Measurements from ENCODE around the gene GPRC5A.
"Not testable (repeated sequence)": the region's sequence is repeated elsewhere in the genome, so short reads cannot be mapped to it uniquely, and the experiment has no call there.

Gene GPRC5A

DNA sequence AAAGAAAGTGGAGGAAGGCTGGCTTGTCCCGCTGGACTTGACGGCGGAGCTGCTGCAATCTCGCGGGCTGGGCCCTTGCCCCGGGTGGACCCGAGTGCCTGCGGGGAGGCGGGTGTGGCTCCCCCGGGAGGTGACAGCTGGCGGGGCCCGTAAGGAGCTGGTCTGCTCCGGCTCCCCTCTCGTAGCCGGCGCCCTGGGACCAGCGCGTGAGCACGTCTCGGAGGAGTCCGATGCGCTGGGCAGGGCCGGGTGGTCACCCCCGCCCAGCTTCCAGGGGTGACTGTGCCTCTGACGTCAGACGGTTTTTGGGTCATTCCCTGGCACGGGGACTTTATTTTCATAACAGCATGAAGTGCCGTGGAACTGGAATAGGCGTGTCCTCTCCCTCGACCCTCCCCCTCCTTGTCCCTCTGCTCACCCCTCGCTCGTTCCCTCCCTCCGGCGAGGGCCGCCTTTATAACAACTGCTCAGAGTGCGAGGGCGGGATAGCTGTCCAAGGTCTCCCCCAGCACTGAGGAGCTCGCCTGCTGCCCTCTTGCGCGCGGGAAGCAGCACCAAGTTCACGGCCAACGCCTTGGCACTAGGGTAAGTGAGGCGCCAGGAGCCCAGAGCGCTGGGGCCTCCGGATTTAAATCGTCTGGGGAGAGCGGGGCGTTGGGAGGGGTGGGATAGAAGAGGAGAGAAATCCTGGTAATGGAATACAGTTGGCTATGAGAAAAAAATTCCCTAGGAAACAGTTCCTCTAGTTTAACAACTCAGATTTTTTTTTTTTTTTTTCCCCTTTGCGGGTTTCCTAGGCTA lies at the start of gene GPRC5A:
Gene GPRC5A, plus strand, starts transcription at position 483 of the 801 bp plus-strand sequence. CDS start 16,688 bp downstream, outside the sequence.
- TF ChIP-seq, protein P1, sequence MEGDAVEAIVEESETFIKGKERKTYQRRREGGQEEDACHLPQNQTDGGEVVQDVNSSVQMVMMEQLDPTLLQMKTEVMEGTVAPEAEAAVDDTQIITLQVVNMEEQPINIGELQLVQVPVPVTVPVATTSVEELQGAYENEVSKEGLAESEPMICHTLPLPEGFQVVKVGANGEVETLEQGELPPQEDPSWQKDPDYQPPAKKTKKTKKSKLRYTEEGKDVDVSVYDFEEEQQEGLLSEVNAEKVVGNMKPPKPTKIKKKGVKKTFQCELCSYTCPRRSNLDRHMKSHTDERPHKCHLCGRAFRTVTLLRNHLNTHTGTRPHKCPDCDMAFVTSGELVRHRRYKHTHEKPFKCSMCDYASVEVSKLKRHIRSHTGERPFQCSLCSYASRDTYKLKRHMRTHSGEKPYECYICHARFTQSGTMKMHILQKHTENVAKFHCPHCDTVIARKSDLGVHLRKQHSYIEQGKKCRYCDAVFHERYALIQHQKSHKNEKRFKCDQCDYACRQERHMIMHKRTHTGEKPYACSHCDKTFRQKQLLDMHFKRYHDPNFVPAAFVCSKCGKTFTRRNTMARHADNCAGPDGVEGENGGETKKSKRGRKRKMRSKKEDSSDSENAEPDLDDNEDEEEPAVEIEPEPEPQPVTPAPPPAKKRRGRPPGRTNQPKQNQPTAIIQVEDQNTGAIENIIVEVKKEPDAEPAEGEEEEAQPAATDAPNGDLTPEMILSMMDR (IDR thresholded peaks at IDR 0.05; ENCODE audit: borderline replicate concordance, insufficient read depth, low read depth, low read length): no peak
- H3K4me3 ChIP-seq (ENCODE audit: low read depth, low read length): no peak within 1 kb of the TSS

- no peak overlapping the region for H3K4me3 ChIP-seq (ENCODE audit: low read depth, low read length)
- TF ChIP-seq, protein P1 (IDR thresholded peaks at IDR 0.05; ENCODE audit: borderline replicate concordance, insufficient read depth, low read depth, low read length): no peak
Observed at GRCh38 chr12:12845794-12846243, 45.5 kb upstream of the GPRC5A start.

DNA sequence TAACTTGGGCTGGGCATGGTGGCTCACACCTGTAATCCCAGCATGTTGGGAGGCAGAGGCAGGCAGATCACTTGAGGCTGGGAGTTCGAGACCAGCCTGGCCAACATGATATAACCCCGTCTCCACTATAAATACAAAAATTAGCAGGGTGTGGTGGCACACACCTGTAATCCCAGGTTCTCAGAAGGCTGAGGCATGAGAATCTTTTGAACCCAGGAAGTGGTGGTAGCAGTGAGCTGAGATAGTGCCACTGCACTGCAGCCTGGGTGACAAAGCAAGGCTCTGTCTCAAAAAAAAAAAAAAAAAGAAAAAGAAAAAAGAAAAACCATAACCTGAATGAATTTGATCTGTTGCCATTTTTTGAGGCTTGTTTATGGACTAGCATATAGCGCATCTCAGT lies 44.6 kb upstream of the GPRC5A start:
- H3K4me3 ChIP-seq (ENCODE audit: low read depth, low read length): not testable (repeated sequence)

GRCh38 chr12:12853435-12853834 lies 37.9 kb upstream of the GPRC5A start:
- TF ChIP-seq, protein P1 (IDR thresholded peaks at IDR 0.05; ENCODE audit: borderline replicate concordance, insufficient read depth, low read depth, low read length): no peak
- no peak overlapping the region for H3K4me3 ChIP-seq (ENCODE audit: low read depth, low read length)

GRCh38 chr12:12859690-12860089 lies 31.7 kb upstream of the GPRC5A start:
- TF ChIP-seq, protein P1 (IDR thresholded peaks at IDR 0.05; ENCODE audit: borderline replicate concordance, insufficient read depth, low read depth, low read length): no peak
- no peak overlapping the region for H3K4me3 ChIP-seq (ENCODE audit: low read depth, low read length)

- TF ChIP-seq, protein P1 (IDR thresholded peaks at IDR 0.05; ENCODE audit: borderline replicate concordance, insufficient read depth, low read depth, low read length): no peak
- H3K4me3 ChIP-seq (ENCODE audit: low read depth, low read length): no peak overlapping the region
Observed at GRCh38 chr12:12864243-12864642, 27.1 kb upstream of the GPRC5A start.

GRCh38 chr12:12868477-12869235 lies 22.7 kb upstream of the GPRC5A start:
- TF ChIP-seq, protein P1 (IDR thresholded peaks at IDR 0.05; ENCODE audit: borderline replicate concordance, insufficient read depth, low read depth, low read length): no peak
- H3K4me3 ChIP-seq (ENCODE audit: low read depth, low read length): no peak overlapping the region
